NCI-H69 (cell line): ENCODE results near the gene RBM42.

Source experiments
- DNase-seq: peaks from one replicate; lab custom pipeline; 2025; lab: John Stamatoyannopoulos, UW

The RBM42 gene

DNA sequence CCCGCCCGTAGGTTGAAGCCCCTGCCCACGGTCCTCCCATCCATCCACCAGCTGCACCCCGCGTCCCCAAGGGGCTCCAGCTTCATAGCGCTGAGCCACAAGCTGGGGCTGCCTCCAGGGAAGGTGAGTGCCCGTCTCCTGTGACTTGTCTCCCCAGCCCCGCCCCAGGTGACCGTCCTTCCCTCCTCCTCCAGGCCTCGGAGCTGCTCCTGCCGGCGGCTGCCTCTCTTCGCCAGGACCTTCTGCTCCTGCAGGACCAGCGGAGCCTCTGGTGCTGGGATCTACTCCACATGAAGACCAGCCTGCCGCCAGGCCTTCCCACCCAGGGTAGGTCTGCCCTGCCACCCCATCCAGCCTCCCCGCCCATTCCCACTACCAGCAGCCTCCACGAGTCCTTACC, 8.8 kb upstream of the RBM42 start:
- no peak for DNase-seq

DNA sequence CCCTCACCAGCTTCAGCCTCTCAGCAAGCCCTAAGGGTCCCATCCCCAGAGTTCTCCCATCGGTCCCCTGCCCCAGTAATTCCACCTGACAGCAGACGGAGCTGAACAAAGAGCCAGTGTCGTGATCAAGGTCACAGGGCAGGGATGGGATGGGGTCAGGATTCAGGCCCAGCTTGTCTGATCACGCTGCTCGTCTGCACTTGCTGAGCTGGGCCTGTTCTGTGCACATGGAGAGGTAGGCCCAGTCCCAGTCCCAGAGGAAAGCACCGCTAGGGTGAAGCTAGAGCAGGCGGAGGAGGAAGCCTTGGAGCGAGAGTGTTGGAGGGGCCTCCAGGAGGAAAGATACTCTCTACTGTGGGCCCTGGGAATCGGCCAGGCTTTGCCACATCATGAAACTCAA, 7.1 kb upstream of the RBM42 start:
- DNase-seq = no peak

DNA sequence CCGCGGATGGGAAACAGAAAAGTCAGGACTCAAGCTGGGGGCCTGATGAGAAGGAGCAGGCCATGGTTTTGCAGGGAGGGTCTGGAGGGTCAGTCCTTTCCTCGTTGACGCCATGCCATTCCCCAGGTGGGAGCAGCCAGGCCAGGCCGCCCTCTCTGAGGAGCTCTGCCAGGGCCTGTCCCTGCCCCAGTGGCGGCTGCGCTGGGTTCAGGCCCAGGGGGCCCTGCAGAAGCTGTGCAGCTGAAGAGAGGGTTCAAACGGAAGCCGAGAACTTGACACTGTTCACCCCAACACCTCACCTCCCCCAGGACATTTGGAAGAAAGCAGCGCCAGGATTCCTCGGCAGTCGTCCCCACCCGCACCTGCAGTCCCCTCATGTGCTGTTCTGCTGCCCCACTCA, 6.1 kb upstream of the RBM42 start:
- no peak for DNase-seq

DNA sequence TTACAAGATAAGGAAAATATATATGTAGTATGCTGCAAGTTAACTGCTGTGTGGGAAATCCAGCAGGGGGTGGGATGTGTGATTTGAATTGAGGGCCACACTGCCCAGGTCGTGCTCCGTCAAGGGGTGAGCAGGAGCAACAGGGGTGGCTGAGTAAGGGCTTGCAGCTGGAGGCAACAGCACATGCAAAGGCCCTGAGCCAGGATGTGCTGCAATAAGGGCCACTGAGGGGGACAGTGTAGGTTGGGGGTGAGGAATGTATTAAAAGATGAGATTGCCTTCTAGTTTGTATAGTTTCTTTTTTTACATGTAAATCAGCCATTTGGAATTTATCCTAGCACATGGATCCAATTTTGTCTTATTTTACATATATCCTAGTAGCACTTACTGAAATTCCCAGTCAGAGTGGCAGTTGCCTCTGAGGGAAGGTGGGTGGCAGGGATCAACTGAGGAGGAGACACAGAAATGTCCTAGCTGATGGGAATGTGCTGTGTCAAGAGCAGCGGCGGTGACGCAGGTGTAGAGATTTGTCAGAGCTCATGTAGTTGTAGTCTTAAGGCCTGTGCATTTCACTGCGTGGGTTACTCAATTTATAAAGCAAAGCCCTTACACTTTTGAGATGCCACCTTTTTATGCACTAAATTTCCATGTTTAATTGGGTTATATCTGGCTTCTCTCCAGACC, 5.4 kb upstream of the RBM42 start:
- DNase-seq = no peak

DNA sequence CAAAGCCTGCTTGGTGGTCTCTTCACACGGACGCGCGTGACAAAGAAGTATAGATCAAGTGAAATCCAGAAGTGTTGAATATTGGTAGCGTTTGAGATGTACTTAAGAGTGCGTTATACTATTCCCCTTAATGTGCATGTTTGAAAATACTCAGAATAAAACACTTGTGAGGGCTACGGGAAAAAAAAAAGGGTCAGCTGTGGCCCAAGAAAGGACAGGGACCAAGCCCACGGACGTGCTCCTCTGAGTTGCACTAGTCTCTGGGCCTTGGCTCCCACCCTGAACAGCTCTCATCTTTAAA, 622 bp upstream of the RBM42 start:
- no peak for DNase-seq

DNA sequence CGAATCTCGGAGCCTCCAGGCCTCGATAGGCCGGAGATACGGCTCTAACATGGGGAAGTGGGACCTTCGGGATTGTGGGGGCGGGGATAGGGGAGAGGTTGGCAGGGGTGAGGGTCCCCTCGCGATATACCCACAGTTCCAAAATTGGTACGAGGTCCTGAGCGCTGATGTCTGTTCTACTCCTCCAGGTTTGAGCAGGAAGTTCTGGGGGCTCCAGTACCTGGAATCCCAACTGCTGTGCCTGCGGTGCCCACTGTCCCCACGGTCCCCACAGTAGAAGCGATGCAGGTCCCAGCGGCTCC, 447 bp downstream of the RBM42 start:
- no peak for DNase-seq

DNA sequence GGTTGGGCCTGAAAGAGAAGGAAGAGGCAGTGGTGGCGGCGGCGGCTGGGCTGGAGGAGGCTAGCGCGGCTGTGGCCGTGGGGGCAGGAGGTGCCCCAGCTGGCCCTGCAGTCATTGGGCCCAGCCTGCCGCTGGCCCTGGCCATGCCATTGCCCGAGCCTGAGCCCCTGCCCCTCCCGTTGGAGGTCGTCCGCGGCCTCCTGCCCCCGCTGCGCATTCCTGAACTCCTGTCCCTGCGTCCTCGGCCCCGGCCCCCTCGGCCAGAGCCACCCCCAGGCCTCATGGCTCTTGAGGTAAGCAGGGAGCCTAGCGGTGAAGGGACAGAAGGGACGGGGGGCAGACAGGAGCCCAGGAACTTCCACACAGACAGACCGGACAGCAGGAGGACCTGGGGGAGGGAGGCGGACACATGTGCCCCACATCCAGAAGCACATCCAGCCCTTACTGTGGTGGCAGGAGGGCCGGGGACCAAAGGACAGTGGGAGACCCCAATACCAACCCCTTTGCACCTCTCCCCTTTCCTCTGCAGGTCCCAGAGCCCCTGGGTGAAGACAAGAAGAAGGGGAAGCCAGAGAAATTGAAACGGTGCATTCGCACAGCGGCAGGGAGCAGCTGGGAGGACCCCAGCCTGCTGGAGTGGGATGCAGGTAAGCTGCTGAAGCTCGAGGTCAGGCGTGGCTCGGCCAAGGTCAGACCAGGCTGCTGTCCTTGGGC, 5.0 kb downstream of the RBM42 start:
- no peak for DNase-seq

DNA sequence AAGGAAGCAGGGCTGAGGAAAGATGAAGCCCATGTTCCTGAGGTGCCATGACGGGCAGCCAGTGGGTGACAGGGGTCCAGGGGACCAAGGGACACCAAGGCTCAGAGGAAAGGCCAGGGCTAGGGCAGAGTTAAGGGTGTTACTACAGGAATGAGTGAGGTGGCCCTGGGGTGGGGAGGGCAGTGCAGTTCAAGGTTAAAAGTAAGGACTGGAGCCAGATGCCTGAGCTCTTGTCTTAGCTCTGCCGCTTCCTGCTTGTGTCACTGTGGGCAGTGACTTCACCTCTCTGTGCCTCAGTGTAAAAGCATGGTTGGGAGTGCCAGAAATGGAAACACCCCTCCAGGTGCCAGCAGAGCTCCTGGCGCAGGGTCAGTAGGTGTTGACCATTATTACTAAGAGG, 7.8 kb downstream of the RBM42 start:
- DNase-seq = no peak

DNA sequence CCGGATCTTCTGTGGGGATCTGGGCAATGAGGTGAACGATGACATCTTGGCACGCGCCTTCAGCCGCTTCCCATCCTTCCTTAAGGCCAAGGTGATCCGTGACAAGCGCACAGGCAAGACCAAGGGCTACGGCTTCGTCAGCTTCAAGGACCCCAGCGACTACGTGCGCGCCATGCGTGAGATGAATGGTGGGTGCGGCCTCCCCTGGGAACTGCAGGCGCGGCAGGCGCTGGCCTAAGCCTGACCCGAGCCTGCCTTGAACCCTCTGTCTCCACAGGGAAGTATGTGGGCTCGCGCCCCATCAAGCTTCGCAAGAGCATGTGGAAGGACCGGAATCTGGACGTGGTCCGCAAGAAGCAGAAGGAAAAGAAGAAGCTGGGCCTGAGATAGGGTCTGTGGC, 8.3 kb downstream of the RBM42 start:
- DNase-seq = no peak

DNA sequence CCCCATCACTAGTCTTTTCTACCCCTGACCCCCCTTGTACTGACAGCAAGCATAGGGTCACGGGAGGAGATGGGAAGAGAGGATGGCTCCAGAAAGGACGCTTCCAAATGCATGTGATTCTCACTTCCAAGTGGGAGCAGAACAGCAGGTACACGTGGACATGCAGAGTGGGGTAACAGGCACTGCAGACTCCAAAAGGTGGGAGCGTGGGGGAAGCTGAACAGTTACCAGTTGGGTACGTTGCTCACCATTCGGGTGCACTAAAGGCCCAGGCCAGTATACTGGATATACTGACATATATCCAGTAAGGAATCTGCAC, 10.4 kb downstream of the RBM42 start:
- no peak for DNase-seq

DNA sequence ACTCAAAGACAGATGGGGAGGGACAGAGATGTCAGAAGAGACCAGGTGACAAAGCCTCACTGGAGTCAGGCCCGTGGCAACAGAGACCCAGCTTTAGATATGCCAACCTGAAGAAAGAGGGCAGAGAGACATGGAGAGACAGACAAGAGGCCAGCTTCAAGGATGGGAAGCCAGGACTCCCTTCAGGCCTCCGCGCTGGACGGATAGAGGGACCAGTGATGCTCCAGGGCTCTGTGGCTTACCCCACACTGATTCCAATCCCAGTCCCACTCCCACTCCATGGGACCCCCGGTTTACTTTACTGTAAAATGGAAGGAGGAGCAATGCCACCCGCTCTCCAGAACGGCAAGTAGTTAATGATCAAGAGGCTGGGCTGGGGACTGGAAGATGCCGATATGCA, 11.0 kb downstream of the RBM42 start:
- no peak for DNase-seq

DNA sequence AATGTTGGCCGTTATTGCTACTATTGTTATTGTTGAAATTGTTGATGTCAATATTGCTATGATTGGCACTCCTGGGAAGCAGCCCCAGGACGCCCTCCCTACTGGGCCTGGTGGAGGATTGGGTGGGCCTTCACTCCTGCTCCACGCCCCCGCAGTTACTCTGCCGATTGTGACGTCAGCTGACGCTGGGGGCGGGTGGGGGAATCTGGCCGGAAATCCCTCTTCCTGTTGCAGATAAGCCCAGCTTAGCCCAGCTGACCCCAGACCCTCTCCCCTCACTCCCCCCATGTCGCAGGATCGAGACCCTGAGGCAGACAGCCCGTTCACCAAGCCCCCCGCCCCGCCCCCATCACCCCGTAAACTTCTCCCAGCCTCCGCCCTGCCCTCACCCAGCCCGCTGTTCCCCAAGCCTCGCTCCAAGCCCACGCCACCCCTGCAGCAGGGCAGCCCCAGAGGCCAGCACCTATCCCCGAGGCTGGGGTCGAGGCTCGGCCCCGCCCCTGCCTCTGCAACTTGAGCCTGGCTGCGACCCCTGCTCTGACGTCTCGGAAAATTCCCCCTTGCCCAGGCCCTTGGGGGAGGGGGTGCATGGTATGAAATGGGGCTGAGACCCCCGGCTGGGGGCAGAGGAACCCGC, 12.8 kb downstream of the RBM42 start, which contains the start of gene ETV2:
Gene ETV2 (plus strand): TSS at position 231 of the 637 bp plus-strand sequence. CDS start 716 bp downstream, outside the sequence.
- no peak for DNase-seq

DNA sequence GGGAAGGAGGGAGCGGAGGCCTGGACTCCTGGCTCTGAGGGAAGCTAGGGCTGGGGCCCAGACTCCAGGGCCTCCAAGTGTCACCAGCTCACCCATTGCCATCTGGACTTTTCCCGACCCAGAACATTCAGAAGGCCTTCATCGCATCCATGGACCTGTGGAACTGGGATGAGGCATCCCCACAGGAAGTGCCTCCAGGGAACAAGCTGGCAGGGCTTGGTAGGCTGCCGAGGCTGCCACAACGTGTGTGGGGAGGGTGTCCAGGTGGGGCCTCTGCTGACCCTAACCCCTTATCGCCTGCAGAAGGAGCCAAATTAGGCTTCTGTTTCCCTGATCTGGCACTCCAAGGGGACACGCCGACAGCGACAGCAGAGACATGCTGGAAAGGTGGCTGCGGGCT, 13.5 kb downstream of the RBM42 start:
- peak; percentile 16 for DNase-seq

DNA sequence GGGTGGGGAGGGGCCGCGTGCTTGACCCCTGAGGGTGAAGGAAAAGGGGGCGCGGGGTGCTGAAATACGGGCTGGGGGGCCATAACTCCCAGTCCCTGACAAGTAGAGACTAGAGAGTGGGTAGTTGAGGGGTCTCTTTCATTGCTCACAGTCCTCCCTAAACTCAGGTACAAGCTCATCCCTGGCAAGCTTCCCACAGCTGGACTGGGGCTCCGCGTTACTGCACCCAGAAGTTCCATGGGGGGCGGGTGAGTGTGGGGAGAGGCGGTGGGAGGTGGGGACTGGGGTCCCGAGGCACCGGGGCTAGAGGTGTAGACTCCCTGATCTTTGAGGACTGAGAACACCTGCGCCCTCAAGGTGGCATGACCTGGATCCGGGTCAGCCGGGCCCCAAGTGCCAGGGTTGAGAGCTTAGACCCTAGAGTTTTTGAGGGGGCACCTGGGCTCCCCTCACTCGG, 14.0 kb downstream of the RBM42 start:
- no peak for DNase-seq

DNA sequence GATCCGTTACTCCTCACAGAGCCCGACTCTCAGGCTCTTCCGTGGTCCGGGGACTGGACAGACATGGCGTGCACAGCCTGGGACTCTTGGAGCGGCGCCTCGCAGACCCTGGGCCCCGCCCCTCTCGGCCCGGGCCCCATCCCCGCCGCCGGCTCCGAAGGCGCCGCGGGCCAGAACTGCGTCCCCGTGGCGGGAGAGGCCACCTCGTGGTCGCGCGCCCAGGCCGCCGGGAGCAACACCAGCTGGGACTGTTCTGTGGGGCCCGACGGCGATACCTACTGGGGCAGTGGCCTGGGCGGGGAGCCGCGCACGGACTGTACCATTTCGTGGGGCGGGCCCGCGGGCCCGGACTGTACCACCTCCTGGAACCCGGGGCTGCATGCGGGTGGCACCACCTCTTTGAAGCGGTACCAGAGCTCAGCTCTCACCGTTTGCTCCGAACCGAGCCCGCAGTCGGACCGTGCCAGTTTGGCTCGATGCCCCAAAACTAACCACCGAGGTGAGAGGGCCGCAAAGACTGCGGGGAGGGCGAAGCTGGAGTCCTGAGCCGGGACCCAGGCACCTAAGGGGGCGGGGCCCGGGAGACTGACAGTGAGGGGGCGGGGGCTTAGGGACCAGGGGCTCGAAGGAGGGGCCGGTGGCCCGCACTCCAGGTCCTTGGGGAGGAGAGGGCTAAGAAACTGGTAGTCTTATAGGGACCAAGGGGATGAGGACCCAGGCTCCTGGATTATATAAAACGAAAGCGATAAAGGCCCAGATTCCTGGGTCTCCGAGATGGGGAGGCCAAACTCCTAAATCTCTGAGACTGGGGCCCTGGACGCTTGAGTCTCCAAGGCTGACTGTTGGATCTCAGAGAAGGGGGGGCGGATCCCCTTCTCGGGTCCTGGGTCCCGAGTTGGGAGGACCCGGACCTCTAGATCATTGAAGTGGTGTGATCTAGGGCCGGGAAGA, 14.7 kb downstream of the RBM42 start:
- DNase-seq = peak; percentile 94

DNA sequence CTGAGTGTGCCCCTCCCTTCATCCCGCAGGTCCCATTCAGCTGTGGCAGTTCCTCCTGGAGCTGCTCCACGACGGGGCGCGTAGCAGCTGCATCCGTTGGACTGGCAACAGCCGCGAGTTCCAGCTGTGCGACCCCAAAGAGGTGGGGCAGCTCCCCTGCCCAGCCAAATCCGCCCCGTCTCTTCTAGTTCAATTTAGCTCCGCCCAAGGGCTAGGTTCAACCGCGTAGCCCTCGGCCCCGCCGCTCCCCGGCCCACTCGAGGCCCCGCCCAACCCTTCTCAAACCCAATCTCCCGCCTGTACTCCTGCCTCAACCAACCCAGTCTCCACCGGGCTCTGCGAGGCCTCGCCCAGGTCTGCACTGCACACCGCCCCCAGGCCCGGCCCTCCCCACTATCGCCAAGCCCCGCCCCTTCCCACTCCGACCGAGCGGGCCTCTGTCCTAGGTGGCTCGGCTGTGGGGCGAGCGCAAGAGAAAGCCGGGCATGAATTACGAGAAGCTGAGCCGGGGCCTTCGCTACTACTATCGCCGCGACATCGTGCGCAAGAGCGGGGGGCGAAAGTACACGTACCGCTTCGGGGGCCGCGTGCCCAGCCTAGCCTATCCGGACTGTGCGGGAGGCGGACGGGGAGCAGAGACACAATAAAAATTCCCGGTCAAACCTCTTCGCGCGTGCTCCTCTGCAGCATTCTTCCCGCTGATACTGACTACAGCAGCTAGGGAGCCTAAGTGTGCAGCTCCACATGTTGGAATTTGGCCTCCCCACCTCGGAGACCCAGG, 15.6 kb downstream of the RBM42 start:
- DNase-seq = peak; percentile 98

DNA sequence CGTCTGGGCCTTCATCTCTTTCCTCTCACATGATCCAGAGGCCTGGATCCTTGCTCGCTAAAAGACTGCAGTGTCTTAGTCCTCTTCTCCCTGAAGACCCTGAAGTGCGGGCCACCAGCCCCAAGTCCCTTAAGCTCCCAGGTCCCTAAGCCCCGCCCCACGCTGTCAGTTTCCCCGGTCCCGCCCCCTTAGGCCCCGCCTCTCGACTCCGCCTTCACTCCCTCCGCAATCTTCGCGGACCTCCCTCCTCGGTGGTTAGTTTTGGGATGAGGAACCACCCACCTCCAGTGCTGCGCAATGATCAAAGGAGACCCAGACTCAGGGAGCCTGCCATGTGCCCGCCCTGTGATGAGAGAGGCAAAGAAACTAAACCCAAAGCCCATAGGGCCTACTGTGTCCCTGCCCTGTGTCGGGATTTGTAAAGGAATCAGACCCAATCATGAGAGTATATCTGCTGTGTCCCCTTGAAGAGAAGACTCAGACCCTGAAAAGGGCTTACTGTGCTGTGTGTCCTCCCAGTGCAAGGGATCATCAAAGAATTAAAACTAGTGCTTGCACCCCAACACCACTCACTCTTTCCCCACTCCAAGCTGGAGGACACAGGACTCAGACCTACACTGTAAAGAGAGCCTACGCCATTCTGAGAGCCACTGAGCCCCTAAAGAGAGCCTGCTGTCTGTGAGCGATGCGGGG, 16.3 kb downstream of the RBM42 start:
- DNase-seq = peak; percentile 75

DNA sequence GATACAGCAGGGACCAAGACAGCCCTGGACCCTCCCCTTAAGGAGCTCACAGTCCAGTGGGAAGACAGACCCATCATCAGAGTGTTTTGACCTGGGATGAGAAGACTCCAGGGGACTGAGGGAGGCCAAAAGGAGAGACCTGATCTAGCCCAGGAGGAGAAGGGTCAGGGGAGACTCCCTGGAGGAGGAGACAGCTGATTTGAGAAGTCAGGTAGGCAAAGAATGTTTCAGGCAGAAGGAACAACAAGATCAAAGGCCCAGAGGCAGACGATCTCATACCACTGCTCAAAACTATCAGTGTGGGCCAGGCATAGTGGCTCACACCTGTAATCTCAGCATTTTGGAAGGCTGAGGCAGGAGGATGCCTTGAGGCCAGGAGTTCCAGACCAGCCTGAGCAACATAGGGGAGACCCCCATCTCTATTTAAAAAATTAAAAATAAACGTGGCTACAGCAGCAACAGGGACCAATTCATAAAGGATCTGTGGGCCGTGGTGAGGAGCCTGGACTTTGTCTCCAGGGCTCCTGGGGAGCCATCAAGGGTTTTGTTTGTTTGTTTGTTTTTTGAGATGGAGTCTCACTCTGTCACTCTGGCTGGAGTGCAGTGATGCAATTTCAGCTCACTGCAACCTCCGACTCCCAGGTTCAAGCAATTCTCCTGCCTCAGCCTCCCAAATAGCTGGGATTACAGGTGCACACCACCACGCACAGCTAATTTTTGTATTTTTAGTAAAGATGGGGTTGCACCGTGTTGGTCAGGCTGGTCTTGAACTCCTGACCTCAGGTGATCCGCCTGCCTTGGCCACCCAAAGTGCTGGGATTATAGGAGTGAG, 17.1 kb downstream of the RBM42 start:
- no peak for DNase-seq

DNA sequence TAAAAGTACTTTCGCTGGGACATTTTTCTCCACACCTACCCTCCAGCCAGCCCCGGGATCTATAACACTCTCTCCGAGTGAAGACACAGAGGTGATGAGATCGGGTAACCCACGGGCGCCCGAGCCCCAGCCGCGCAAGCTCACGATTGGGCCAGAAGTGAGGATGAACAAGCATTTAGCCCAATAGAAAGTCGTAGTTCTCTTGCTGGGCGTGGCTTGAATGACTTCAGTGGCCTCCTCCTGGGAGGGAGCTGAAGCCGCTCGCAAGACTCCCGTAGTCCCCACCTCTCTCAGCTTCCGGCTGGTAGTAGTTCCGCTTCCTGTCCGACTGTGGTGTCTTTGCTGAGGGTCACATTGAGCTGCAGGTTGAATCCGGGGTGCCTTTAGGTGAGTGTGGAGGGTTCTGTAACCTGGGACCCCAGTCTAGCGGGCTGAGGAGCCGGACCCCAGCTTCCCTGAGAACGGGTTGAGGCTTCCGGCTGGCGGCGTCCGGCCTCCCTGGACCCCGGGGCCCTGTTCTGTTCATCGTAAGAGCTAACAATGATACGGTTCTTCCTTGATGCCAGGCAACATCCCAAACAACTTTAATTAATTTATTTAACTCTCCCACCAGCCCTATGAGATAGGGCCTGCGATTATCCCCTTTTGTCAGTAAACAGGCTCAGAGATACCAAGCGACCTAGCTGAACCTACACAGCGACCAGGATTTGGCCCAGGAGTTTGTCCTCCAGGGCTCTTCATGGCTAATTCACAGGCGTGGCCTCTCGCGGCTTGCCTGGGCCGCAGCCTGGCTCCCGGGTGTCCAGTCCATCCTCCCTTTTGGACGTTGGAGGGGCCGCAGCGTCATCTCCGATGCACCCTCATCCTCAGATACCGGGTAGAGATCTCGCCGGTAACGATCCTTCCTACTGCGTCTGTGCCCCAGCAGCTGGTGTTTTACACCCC, 19.5 kb downstream of the RBM42 start, which contains the start of gene COX6B1:
Gene COX6B1 (plus strand): TSS at position 307 of the 945 bp plus-strand sequence. CDS start 2,921 bp downstream, outside the sequence.
- peak; percentile 99 for DNase-seq
